Measurements from ENCODE around the gene SULT1C3.

- TF ChIP-seq EZH2phosphoT487 (IDR thresholded peaks at IDR 0.05; ENCODE audit: borderline replicate concordance, low read depth, low read length) (no peak), CTCF (conservative IDR thresholded peaks at IDR 0.05; ENCODE audit: low read length) (no peak)
Observed at GRCh38 chr2:108235577-108235976, 4.2 kb upstream of the SULT1C3 start.

All from OCI-LY7 (cell line).